22Rv1 (cell line): Measurements from ENCODE around the gene PTPRB.

Experiments
- CTCF ChIP-seq: fragments of 450-650 bp; IDR thresholded peaks from 2 replicates; pipeline ENCODE4 v1.5.1; 2017; ENCODE audit warnings: mild to moderate bottlenecking
- ZFX ChIP-seq: fragments of 450-650 bp; IDR thresholded peaks from 2 replicates; pipeline ENCODE4 v1.6.1; 2017; ENCODE audit warnings: antibody characterized with exemption, borderline replicate concordance

DNA sequence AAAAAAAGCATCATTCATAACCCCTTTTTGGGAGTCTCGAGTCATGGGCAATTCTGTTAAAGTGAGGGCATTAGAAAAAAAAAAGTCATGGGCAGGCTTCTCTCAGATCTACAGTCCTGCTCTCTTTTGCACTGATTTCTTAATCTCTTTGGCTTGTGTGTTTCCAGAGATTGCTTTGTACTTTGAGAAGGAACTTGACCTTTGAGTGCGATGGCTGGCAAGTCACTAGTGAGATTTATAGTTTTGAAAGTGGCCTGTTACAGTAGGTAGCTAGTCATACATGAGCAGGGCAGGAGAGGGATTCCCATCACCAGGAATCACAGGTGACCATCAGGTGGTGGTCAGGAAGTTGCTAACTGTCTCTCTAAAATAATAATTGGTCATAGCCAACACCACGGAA is 151.5 kb downstream of the PTPRB start:
- no peak for TF ChIP-seq CTCF
- no peak for TF ChIP-seq ZFX
